HepG2 (cell line): Measurements from ENCODE around the gene POGLUT2. TPM values are rescaled to one million over a fixed set of nuclear protein-coding genes. Genes with fewer than 3 reads are reported as not detected.

Experiments used
- ETV6 ChIP-seq: sonication (generic); formaldehyde crosslinking; conservative IDR thresholded peaks from 2 replicates; pipeline ENCODE4 v1.4.0; 2020; ENCODE audit warnings: missing genetic modification reagents
- FOXK2 ChIP-seq: fragments of 450-650 bp; IDR thresholded peaks from 2 replicates; pipeline ENCODE4 v1.6.1; 2016
- GATAD2A ChIP-seq: IDR thresholded peaks from 2 replicates; pipeline ENCODE4 v1.6.1; 2016
- HHEX ChIP-seq: IDR thresholded peaks from 2 replicates; pipeline ENCODE4 v1.6.1; 2016; ENCODE audit warnings: control low read depth
- KLF12 ChIP-seq: sonication (generic); formaldehyde crosslinking; IDR thresholded peaks from 2 replicates; pipeline ENCODE4 v1.4.0; 2020; ENCODE audit warnings: missing genetic modification reagents, borderline replicate concordance
- MAF1 ChIP-seq: sonication (generic); formaldehyde crosslinking; IDR thresholded peaks from 2 replicates; pipeline ENCODE4 v1.5.0; 2020; ENCODE audit warnings: missing genetic modification reagents, borderline replicate concordance
- MLXIP ChIP-seq: sonication (generic); formaldehyde crosslinking; IDR thresholded peaks from 2 replicates; pipeline ENCODE4 v1.9.0; 2021; ENCODE audit warnings: missing genetic modification reagents, borderline replicate concordance
- MYNN ChIP-seq: sonication (generic); formaldehyde crosslinking; IDR thresholded peaks from 2 replicates; pipeline ENCODE4 v1.4.0; 2020; ENCODE audit warnings: mild to moderate bottlenecking, low read depth, missing genetic modification reagents
- NFATC3 ChIP-seq: sonication (generic); formaldehyde crosslinking; IDR thresholded peaks from 2 replicates; pipeline ENCODE4 v1.5.1; 2020; ENCODE audit warnings: mild to moderate bottlenecking, missing genetic modification reagents
- NFKB2 ChIP-seq: sonication (generic); formaldehyde crosslinking; IDR thresholded peaks from 2 replicates; pipeline ENCODE4 v1.4.0; 2020; ENCODE audit warnings: missing genetic modification reagents, borderline replicate concordance
- RAD21 ChIP-seq: fragments of 450-650 bp; formaldehyde crosslinking; IDR thresholded peaks from 2 replicates; pipeline ENCODE4 v1.5.0; 2020; ENCODE audit warnings: mild to moderate bottlenecking
- RBAK ChIP-seq: sonication (generic); formaldehyde crosslinking; IDR thresholded peaks from 2 replicates; pipeline ENCODE4 v1.5.1; 2020; ENCODE audit warnings: mild to moderate bottlenecking, missing genetic modification reagents
- REL ChIP-seq: sonication (generic); formaldehyde crosslinking; conservative IDR thresholded peaks from 2 replicates; pipeline ENCODE4 v1.8.0; 2022; ENCODE audit warnings: mild to moderate bottlenecking, missing genetic modification reagents, moderate library complexity
- SP4 ChIP-seq: sonication (generic); formaldehyde crosslinking; IDR thresholded peaks from 2 replicates; pipeline ENCODE4 v1.8.1; 2023; ENCODE audit warnings: mild to moderate bottlenecking, missing genetic modification reagents
- TFDP2 ChIP-seq: sonication (generic); formaldehyde crosslinking; IDR thresholded peaks from 2 replicates; pipeline ENCODE4 v1.4.0; 2020; ENCODE audit warnings: missing genetic modification reagents
- TP53 ChIP-seq: sonication (generic); formaldehyde crosslinking; conservative IDR thresholded peaks from 2 replicates; pipeline ENCODE4 v1.4.0; 2020; ENCODE audit warnings: missing genetic modification reagents
- USF2 ChIP-seq, 2 experiments: sonication (generic) in 1 of 2; formaldehyde crosslinking in 1 of 2; IDR thresholded peaks; 2 replicates each; pipeline versions ENCODE4 v1.5.1 to v1.6.1; 2011 to 2020; ENCODE audit warnings: borderline replicate concordance in 1 of 2, low read depth in 1 of 2, low read length in 1 of 2, mild to moderate bottlenecking in 1 of 2, missing genetic modification reagents in 1 of 2, moderate library complexity in 1 of 2
- ZBTB1 ChIP-seq: sonication (generic); formaldehyde crosslinking; IDR thresholded peaks from 2 replicates; pipeline ENCODE4 v1.4.0; 2020; ENCODE audit warnings: missing genetic modification reagents, borderline replicate concordance
- ZEB1 ChIP-seq: IDR thresholded peaks from 2 replicates; pipeline ENCODE4 v1.6.1; 2012; ENCODE audit warnings: mild to moderate bottlenecking, low read depth, inconsistent platforms; ENCODE audit not compliant: insufficient replicate concordance
- ZNF329 ChIP-seq: sonication (generic); formaldehyde crosslinking; IDR thresholded peaks from 2 replicates; pipeline ENCODE4 v1.9.0; 2021; ENCODE audit warnings: low read depth, mild to moderate bottlenecking, missing genetic modification reagents
- ZNF607 ChIP-seq: sonication (generic); formaldehyde crosslinking; IDR thresholded peaks from 2 replicates; pipeline ENCODE4 v1.5.1; 2020; ENCODE audit warnings: missing genetic modification reagents, mild to moderate bottlenecking, borderline replicate concordance
- ZNF800 ChIP-seq: sonication (generic); formaldehyde crosslinking; IDR thresholded peaks from 2 replicates; pipeline ENCODE4 v1.4.0; 2020; ENCODE audit warnings: missing genetic modification reagents
- ZNF879 ChIP-seq: sonication (generic); formaldehyde crosslinking; IDR thresholded peaks from 2 replicates; pipeline ENCODE4 v1.8.1; 2023; ENCODE audit warnings: missing genetic modification reagents
- polyA plus RNA-seq, 8 experiments: library from polyadenylated mRNA; depleted of rRNA in 3 of 8; stranded (reverse) in 7 of 8; unstranded in 1 of 8; fragments of >200 nt; fragmentation: Illumina TruSeq in 4 of 8; extraction: Trizol in 4 of 8; gene quantifications; 2 replicates each; pipeline versions ENCODE4 v1.2.1 to v1.2.3, GENCODE V29; 2011 to 2016; ENCODE audit warnings: low read depth in 4 of 8, missing spikeins in 1 of 8, mixed read lengths in 1 of 8; ENCODE audit not compliant: insufficient read depth in 1 of 8
- total RNA-seq, 5 experiments: library from RNA; depleted of rRNA; stranded (reverse); fragments of >200 nt; fragmentation: Illumina TruSeq; extraction: Trizol; gene quantifications; 2 replicates each; pipeline ENCODE4 v1.2.3, GENCODE V29; 2016; ENCODE audit warnings: low read depth in 1 of 5

Gene POGLUT2
- total and polyA plus RNA-seq, 2 of the 13 experiments (the other 11 are each of a cell fraction or from before 2014, with no cell fraction given) = 18.0 to 26.1 TPM

DNA sequence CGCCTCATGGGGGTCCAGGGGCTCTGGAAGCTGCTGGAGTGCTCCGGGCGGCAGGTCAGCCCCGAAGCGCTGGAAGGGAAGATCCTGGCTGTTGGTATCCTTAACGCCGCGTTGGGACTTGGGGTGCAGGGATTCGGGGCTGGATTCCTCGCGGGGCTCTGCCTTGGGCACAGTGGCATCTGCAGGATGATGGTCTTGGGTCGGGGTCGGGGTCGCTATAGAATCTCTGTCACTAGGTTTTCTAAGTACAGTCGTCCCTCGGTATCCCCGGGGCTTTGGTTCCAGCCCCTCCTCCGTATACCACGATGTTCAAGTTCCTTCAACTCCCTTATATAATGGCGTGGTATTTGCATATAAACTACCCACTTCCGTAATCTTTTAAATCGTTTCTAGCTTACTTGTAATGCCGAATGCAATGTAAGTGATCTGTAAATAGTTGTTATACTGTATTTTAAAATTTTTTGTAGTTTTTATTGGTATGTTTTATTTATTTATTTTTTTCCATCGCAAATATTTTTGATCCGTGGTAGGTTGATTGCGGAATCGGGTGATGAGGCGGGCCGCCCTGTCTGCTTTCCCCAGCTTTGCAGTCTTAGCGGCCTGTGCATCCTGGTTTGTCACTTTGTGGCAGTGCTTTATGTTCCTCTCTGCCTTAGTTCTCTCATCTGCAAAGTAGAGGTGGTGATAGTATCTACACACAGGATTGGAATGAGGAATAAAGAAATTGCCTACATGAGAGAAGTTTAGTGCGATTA is 47.7 kb upstream of the POGLUT2 start (continued):
- no peak for TF ChIP-seq ZNF879 (CRISPR knock-in tag)
- TF ChIP-seq ZBTB1 (CRISPR knock-in tag) = no peak
- TF ChIP-seq ZNF329 = no peak
- no peak for TF ChIP-seq MLXIP (CRISPR knock-in tag)
- no peak for TF ChIP-seq SP4
- no peak for TF ChIP-seq RAD21 (CRISPR knock-in tag)
- TF ChIP-seq KLF12 (CRISPR knock-in tag) = no peak
- no peak for TF ChIP-seq ZNF800 (CRISPR knock-in tag)
- TF ChIP-seq ETV6 (CRISPR knock-in tag) = no peak
- no peak for TF ChIP-seq USF2 (IDR thresholded peaks at IDR 0.05; ENCODE audit: low read depth, low read length)
- 0 out of 2 replicates have a peak, but pooled peaks have one; percentile 7 for TF ChIP-seq USF2 (CRISPR knock-in tag; IDR thresholded peaks at IDR 0.05; ENCODE audit: borderline replicate concordance)
- no peak for TF ChIP-seq FOXK2
- TF ChIP-seq MAF1 (CRISPR knock-in tag) = no peak
- no peak for TF ChIP-seq RBAK (CRISPR knock-in tag)
- no peak for TF ChIP-seq NFKB2 (CRISPR knock-in tag)
- TF ChIP-seq HHEX (CRISPR knock-in tag) = no peak
- no peak for TF ChIP-seq ZNF607
- TF ChIP-seq GATAD2A (CRISPR knock-in tag) = no peak
- TF ChIP-seq MYNN (CRISPR knock-in tag) = no peak
- TF ChIP-seq NFATC3 (CRISPR knock-in tag) = no peak
- no peak for TF ChIP-seq TFDP2 (CRISPR knock-in tag)
- no peak for TF ChIP-seq TP53
- peak; percentile 13 for TF ChIP-seq ZEB1
- TF ChIP-seq REL (CRISPR knock-in tag) = no peak
